ENCODE data around the gene ADAMTS1.

ADAMTS1 gene

GRCh38 chr21:26846036-26846931, 1.1 kb upstream of the ADAMTS1 start:
- no peak for DNase-seq (ENCODE audit: low read depth)
- no peak overlapping the region for H3K4me3 ChIP-seq (ENCODE audit: low read depth, low read length)
- TF ChIP-seq, protein P1, sequence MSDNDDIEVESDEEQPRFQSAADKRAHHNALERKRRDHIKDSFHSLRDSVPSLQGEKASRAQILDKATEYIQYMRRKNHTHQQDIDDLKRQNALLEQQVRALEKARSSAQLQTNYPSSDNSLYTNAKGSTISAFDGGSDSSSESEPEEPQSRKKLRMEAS (IDR thresholded peaks at IDR 0.05; ENCODE audit: low read depth, low read length): no peak
- no peak for TF ChIP-seq POLR2A (IDR thresholded peaks at IDR 0.05; ENCODE audit: extremely low read depth, insufficient read length)

DNA sequence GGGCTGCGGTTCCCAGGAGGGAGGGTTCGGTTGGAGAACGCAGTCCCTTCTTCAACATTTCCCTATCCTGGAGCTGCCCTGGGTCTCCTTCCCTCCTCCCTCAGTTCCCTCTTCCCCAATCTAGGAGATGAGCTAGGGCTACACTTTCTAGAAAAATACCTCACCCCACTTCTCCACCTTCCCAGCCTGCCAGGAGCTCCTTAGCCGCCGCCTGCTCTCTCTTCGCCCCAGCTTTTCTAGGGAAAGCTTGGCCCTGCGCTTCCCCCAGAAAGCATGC, 488 bp upstream of the ADAMTS1 start:
- no peak for DNase-seq (ENCODE audit: low read depth)
- TF ChIP-seq MYC (IDR thresholded peaks at IDR 0.05; ENCODE audit: low read depth, low read length): no peak
- TF ChIP-seq POLR2A (IDR thresholded peaks at IDR 0.05; ENCODE audit: extremely low read depth, insufficient read length): no peak
- no peak for TF ChIP-seq CTCF (IDR thresholded peaks at IDR 0.05; ENCODE audit: low read depth, low read length)
- TF ChIP-seq, protein P1 (IDR thresholded peaks at IDR 0.05; ENCODE audit: low read depth, low read length): no peak
- no peak overlapping the region for H3K4me3 ChIP-seq (ENCODE audit: low read depth, low read length)

- TF ChIP-seq, protein P1 (IDR thresholded peaks at IDR 0.05; ENCODE audit: low read depth, low read length): no peak
- TF ChIP-seq MYC (IDR thresholded peaks at IDR 0.05; ENCODE audit: low read depth, low read length) (no peak), POLR2A (IDR thresholded peaks at IDR 0.05; ENCODE audit: extremely low read depth, insufficient read length) (no peak), CTCF (IDR thresholded peaks at IDR 0.05; ENCODE audit: low read depth, low read length) (no peak)
- H3K4me3 ChIP-seq (ENCODE audit: low read depth, low read length): no peak overlapping the region
- no peak for DNase-seq (ENCODE audit: low read depth)
Observed at GRCh38 chr21:26844258-26845065, 747 bp downstream of the ADAMTS1 start.

- TF ChIP-seq MYC (IDR thresholded peaks at IDR 0.05; ENCODE audit: low read depth, low read length): no peak
- no peak for TF ChIP-seq POLR2A (IDR thresholded peaks at IDR 0.05; ENCODE audit: extremely low read depth, insufficient read length)
- TF ChIP-seq, protein P1 (IDR thresholded peaks at IDR 0.05; ENCODE audit: low read depth, low read length): no peak
- TF ChIP-seq CTCF (IDR thresholded peaks at IDR 0.05; ENCODE audit: low read depth, low read length): no peak
- no peak overlapping the region for H3K4me3 ChIP-seq (ENCODE audit: low read depth, low read length)
- no peak for DNase-seq (ENCODE audit: low read depth)
Observed at GRCh38 chr21:26843933-26844257, 1.3 kb downstream of the ADAMTS1 start.

- no peak for DNase-seq (ENCODE audit: low read depth)
- no peak for TF ChIP-seq MYC (IDR thresholded peaks at IDR 0.05; ENCODE audit: low read depth, low read length)
- no peak for TF ChIP-seq POLR2A (IDR thresholded peaks at IDR 0.05; ENCODE audit: extremely low read depth, insufficient read length)
- TF ChIP-seq, protein P1 (IDR thresholded peaks at IDR 0.05; ENCODE audit: low read depth, low read length): no peak
- TF ChIP-seq CTCF (IDR thresholded peaks at IDR 0.05; ENCODE audit: low read depth, low read length): no peak
- no peak overlapping the region for H3K4me3 ChIP-seq (ENCODE audit: low read depth, low read length)
Observed at GRCh38 chr21:26842974-26843932, 2.0 kb downstream of the ADAMTS1 start.
